SK-N-SH treated with all-trans-retinoic acid at 6 μM for 48 hours (cell line): Measurements from ENCODE around the gene TMEM62.

Experiments used
- GLIS3 ChIP-seq: fragments of 250-450 bp; sonication (Bioruptor Pico); IDR thresholded peaks from 2 replicates; pipeline ENCODE4 v1.5.0; 2020; ENCODE audit warnings: mild to moderate bottlenecking, moderate library complexity
- ZFP3 ChIP-seq: fragments of 250-450 bp; sonication (Bioruptor Pico); IDR thresholded peaks from 2 replicates; pipeline ENCODE4 v1.5.0; 2020; ENCODE audit warnings: mild to moderate bottlenecking, moderate library complexity
- ZFP30 ChIP-seq: fragments of 450-650 bp; formaldehyde crosslinking; IDR thresholded peaks from 2 replicates; pipeline ENCODE4 v1.5.0; 2022; ENCODE audit warnings: mild to moderate bottlenecking, moderate library complexity
- TF ChIP-seq, protein P1 (sequence below): fragments of 250-450 bp; sonication (Bioruptor Pico); IDR thresholded peaks from 2 replicates; pipeline ENCODE4 v1.5.1; 2020; ENCODE audit warnings: low read depth, mild to moderate bottlenecking, moderate library complexity

DNA sequence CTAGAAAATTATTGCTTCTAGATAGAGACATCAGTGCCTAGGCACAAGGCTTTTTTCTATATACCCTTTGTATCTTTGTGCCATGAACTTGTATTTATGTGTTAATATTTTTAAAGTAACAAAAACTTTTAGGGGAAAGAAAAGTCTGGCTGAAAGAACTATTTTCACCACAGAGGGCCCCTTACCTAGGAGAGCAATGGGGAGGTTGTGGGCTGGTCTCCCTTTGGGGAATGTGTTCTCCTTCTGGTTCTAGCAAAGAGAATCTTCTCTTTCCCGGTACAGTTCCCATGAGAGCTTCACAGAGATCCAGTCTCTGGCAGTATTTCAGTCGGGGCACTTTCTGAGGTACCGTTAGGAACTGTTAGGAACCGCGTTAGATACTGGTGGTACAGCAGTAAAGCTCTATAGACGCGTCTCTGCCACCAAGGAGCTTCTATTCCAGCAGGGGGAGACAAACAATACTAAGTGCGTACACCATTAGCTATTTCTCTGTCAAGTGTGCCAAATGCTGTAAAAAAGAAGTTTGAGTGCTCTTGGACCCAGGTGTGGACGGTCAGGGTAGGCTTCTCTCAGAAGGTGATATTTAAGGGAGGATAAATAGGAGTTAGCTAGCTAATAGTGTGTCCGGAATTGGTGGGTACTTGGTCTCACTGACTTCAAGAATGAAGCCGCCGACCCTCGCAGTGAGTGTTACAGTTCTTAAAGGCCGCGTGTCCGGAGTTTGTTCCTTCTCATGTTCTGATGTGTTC is 92.0 kb downstream of the TMEM62 start:
- TF ChIP-seq ZFP30 (CRISPR knock-in tag) (no peak), ZFP3 (no peak), GLIS3 (no peak)
- TF ChIP-seq, protein P1, sequence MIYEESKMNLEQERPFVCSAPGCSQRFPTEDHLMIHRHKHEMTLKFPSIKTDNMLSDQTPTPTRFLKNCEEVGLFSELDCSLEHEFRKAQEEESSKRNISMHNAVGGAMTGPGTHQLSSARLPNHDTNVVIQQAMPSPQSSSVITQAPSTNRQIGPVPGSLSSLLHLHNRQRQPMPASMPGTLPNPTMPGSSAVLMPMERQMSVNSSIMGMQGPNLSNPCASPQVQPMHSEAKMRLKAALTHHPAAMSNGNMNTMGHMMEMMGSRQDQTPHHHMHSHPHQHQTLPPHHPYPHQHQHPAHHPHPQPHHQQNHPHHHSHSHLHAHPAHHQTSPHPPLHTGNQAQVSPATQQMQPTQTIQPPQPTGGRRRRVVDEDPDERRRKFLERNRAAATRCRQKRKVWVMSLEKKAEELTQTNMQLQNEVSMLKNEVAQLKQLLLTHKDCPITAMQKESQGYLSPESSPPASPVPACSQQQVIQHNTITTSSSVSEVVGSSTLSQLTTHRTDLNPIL (CRISPR knock-in tag): no peak
